ENCODE results near the gene ITPRID2.

Gene ITPRID2

GRCh38 chr2:181907635-181908034, 16.1 kb downstream of the ITPRID2 start:
- DNase-seq, result no peak
- in situ Hi-C loops (cut with MboI; ENCODE audit: low pct_unique_long_range_greater_than_20kb, low sequenced_read_pairs), result no loop called here

- no peak for DNase-seq
- in situ Hi-C loops (cut with MboI; ENCODE audit: low pct_unique_long_range_greater_than_20kb, low sequenced_read_pairs), result no loop called here
Observed at GRCh38 chr2:181910028-181910831, 18.7 kb downstream of the ITPRID2 start.

- DNase-seq, result no peak
- in situ Hi-C loops (cut with MboI; ENCODE audit: low pct_unique_long_range_greater_than_20kb, low sequenced_read_pairs), result no loop called here
Observed at GRCh38 chr2:181911830-181912229, 20.3 kb downstream of the ITPRID2 start.

GRCh38 chr2:181915102-181915501, 23.6 kb downstream of the ITPRID2 start:
- in situ Hi-C loops (cut with MboI; ENCODE audit: low pct_unique_long_range_greater_than_20kb, low sequenced_read_pairs), result no loop called here
- DNase-seq, result no peak

- no peak for DNase-seq
- in situ Hi-C loops (cut with MboI; ENCODE audit: low pct_unique_long_range_greater_than_20kb, low sequenced_read_pairs), result no loop called here
Observed at GRCh38 chr2:181916726-181917718, 25.5 kb downstream of the ITPRID2 start.

GRCh38 chr2:181918188-181918587, 26.7 kb downstream of the ITPRID2 start:
- no peak for DNase-seq
- in situ Hi-C loops (cut with MboI; ENCODE audit: low pct_unique_long_range_greater_than_20kb, low sequenced_read_pairs), result no loop called here

- in situ Hi-C loops (cut with MboI; ENCODE audit: low pct_unique_long_range_greater_than_20kb, low sequenced_read_pairs), result no loop called here
Observed at GRCh38 chr2:181923121-181923520, 31.6 kb downstream of the ITPRID2 start.

GRCh38 chr2:181924336-181924735, 32.8 kb downstream of the ITPRID2 start:
- no peak for DNase-seq
- in situ Hi-C loops (cut with MboI; ENCODE audit: low pct_unique_long_range_greater_than_20kb, low sequenced_read_pairs), result no loop called here

More at GRCh38 chr2:181923121-181923520, 31.6 kb downstream of the ITPRID2 start:
- DNase-seq, result no peak

GRCh38 chr2:181934694-181935093, 43.2 kb downstream of the ITPRID2 start:
- in situ Hi-C loops (cut with MboI; ENCODE audit: low pct_unique_long_range_greater_than_20kb, low sequenced_read_pairs), result no loop called here
- no peak for DNase-seq

- peak; percentile 46 for DNase-seq
- in situ Hi-C loops (cut with MboI; ENCODE audit: low pct_unique_long_range_greater_than_20kb, low sequenced_read_pairs), result no loop called here
Observed at GRCh38 chr2:181937473-181937872, 45.9 kb downstream of the ITPRID2 start.

- no peak for DNase-seq
- in situ Hi-C loops (cut with MboI; ENCODE audit: low pct_unique_long_range_greater_than_20kb, low sequenced_read_pairs), result no loop called here
Observed at GRCh38 chr2:181943411-181944124, 52.0 kb downstream of the ITPRID2 start.

- no peak for DNase-seq
- in situ Hi-C loops (cut with MboI; ENCODE audit: low pct_unique_long_range_greater_than_20kb, low sequenced_read_pairs), result no loop called here
Observed at GRCh38 chr2:181944164-181944913, 52.8 kb downstream of the ITPRID2 start.

GRCh38 chr2:181944914-181945291, 53.4 kb downstream of the ITPRID2 start:
- no peak for DNase-seq
- in situ Hi-C loops (cut with MboI; ENCODE audit: low pct_unique_long_range_greater_than_20kb, low sequenced_read_pairs), result no loop called here

- in situ Hi-C loops (cut with MboI; ENCODE audit: low pct_unique_long_range_greater_than_20kb, low sequenced_read_pairs), result no loop called here
- no peak for DNase-seq
Observed at GRCh38 chr2:181946444-181947127, 55.1 kb downstream of the ITPRID2 start.

GRCh38 chr2:181947273-181947672, 55.7 kb downstream of the ITPRID2 start:
- in situ Hi-C loops (cut with MboI; ENCODE audit: low pct_unique_long_range_greater_than_20kb, low sequenced_read_pairs), result no loop called here

GRCh38 chr2:181948227-181948626, 56.7 kb downstream of the ITPRID2 start:
- in situ Hi-C loops (cut with MboI; ENCODE audit: low pct_unique_long_range_greater_than_20kb, low sequenced_read_pairs), result no loop called here

More at GRCh38 chr2:181947273-181947672, 55.7 kb downstream of the ITPRID2 start:
- no peak for DNase-seq

GRCh38 chr2:181949047-181949446, 57.5 kb downstream of the ITPRID2 start:
- DNase-seq, result no peak
- in situ Hi-C loops (cut with MboI; ENCODE audit: low pct_unique_long_range_greater_than_20kb, low sequenced_read_pairs), result no loop called here

More at GRCh38 chr2:181948227-181948626, 56.7 kb downstream of the ITPRID2 start:
- no peak for DNase-seq
